GM12864 (cell line): ENCODE results near the gene EML3.
A peak's percentile ranks its signal among the peaks of the same experiment; 100 is the strongest.
"Not testable (repeated sequence)": the region's sequence is repeated elsewhere in the genome, so short reads cannot be mapped to it uniquely, and the experiment has no call there.

Experiments
- DNase-seq: peaks from one replicate; pipeline ENCODE4 v3.0.0-alpha.2; 2011; ENCODE audit warnings: low read depth
- H3K4me3 ChIP-seq: 2 replicates; pipeline ENCODE4 v1.5.1; 2011; ENCODE audit warnings: mild to moderate bottlenecking, low read depth, low read length, control low read depth
- CTCF ChIP-seq: IDR thresholded peaks from 2 replicates; pipeline ENCODE4 v1.5.1; 2011; ENCODE audit warnings: low read depth, mild to moderate bottlenecking, moderate library complexity, low read length, control low read depth, inconsistent platforms; ENCODE audit errors: missing control alignments

EML3 gene

GRCh38 chr11:62567018-62567633, 45.4 kb downstream of the EML3 start:
- no peak overlapping the region for H3K4me3 ChIP-seq
- no peak for TF ChIP-seq CTCF
- DNase-seq, result no peak

DNA sequence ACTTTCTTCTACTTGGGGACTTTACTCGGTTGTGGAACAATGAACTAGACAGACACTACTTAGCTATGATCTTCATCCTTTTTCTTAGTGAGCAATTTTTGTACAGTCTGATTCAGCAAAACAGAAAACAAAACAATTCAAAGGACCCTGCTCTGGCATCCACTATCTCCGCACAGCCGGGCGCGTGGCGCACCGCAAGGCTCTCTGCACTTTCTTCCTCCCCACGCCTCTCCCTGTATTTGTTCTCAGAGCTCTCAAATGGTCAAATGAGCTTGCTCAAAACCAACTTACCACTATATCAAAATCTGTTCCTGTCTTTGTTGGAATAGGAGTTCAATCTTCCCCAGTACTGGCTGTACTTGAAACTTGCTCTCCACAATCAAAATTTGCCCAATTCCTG, 46.3 kb downstream of the EML3 start:
- no peak for DNase-seq
- TF ChIP-seq CTCF, result no peak
- no peak overlapping the region for H3K4me3 ChIP-seq

DNA sequence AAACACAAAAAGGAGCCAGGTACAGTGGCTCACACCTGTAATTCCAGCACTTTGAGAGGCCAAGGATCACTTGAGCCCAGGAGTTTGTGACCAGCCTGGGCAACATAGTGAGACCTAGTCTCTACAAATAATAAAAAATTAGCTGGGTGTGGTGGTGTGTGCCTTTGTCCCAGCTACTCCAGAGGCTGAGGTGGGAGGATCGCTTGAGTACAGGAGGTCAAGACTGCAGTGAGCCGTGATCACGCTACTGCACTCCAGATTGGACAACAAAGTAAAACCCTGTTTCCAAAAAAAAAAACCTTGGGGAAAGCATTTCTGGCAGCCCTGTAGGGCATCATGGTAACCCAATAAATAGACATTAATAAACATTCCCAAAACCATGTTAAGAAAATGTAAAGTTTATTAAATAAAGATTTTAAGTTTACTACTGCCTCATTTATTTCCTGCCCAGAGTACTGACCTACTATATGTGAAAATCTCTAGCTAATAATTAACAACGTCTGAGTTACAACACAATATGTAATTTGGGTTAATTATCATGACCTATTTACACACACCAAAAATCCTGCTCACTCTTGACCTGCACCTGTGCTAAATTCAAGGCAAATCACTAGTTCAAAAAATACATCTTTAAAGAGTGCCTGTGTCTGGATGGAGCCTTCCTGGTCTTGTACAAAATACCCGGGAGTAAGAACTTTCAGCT, 47.3 kb downstream of the EML3 start:
- no peak for DNase-seq
- no peak overlapping the region for H3K4me3 ChIP-seq
- TF ChIP-seq CTCF, result no peak

DNA sequence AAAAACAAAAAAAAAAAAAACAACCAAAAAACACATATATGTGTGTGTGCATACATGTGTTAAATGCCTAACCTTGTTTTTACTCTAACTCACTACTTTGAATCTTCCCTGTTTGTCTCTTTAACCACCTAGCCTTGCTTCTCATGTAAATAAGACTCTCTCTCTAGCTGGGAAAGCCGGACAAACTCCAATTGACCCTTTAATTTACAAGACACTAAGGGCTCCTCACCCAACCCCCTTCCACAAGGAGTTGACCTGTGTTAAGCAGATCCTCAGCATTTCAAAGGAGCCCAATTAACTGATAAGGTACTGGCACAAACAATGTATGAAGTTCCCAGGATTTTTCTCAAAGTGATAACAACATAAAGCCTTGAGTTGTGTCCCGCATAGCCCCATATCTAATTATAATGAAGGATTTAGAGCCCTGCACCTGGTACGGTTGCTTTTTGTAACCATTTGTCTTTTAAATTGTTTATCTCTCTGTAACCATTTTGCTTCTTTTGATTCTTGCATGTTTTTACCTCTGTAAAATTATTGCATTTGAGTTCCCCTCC, 50.8 kb downstream of the EML3 start:
- not testable (repeated sequence) for H3K4me3 ChIP-seq, DNase-seq

DNA sequence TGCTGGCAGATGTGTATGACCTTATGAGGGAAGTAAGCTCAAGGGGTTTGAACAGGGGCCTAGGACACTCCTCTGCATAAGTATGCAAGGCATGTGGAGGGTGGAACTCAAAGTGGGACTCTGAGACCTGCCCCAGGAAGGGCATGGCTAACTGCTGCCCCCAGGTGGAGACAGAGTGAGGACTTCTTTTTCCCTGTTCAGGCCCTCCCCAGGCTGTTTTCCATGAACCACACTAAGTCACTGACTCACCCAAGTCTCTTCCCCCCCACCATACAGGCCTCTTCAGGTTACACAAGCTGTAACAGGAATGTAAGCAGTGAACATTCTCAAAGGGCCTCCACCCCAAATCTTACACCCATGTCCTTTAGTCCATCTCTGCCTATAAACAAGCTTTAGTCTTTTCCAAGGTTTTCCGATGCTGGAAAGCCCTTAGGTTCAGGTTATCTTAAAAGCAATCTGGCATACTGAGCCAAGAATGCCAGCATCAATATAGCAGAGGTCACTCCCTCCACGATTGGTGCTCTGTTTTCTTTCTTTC, 51.9 kb downstream of the EML3 start:
- TF ChIP-seq CTCF, result peak; percentile 72
- no peak overlapping the region for H3K4me3 ChIP-seq
- no peak for DNase-seq

- DNase-seq, H3K4me3 ChIP-seq: not testable (repeated sequence)
Measured at GRCh38 chr11:62559626-62560025, 52.9 kb downstream of the EML3 start.

DNA sequence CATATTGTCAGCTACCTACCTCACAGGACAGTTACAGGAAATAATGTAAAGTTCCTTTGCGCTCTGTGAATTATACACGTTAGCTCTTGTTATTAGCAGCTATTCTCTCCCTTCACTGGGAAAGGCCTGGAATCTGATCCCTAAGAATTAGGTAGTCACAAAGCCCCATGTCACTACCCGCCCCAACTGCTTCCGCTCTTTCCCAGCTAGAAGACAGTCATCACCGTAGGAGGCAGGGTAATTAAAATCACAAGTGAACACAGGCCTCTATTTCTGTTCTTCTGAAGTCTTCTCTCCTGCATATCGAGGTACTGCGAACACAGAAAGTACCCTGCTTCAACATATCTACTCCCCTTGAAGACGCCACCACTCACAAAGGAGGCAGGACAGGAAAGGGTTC, 53.4 kb downstream of the EML3 start:
- H3K4me3 ChIP-seq, result no peak overlapping the region
- no peak for TF ChIP-seq CTCF
- no peak for DNase-seq

GRCh38 chr11:62558669-62559068, 53.9 kb downstream of the EML3 start:
- TF ChIP-seq CTCF, result no peak
- no peak overlapping the region for H3K4me3 ChIP-seq

More at GRCh38 chr11:62558669-62559068, 53.9 kb downstream of the EML3 start:
- DNase-seq, result no peak
